Breast epithelium (tissue), 3 donors: ENCODE data around the gene FLNB.

Source experiments
- CTCF ChIP-seq, 3 donors: fragments of 450-650 bp; IDR thresholded peaks; one replicate each; pipeline ENCODE4 v1.5.1; 2016 to 2017; ENCODE audit warnings: antibody characterized with exemption in 3 of 3, mild to moderate bottlenecking in 3 of 3, moderate library complexity in 3 of 3
- POLR2A ChIP-seq: fragments of 450-650 bp; IDR thresholded peaks from one replicate; pipeline ENCODE4 v1.6.1; 2016; ENCODE audit warnings: antibody characterized with exemption, mild to moderate bottlenecking, moderate library complexity

GRCh38 chr3:58102976-58103451 lies 94.8 kb downstream of the FLNB start:
- TF ChIP-seq CTCF (IDR thresholded peaks at IDR 0.05) (no peak), POLR2A (no peak)
